Liver (tissue), 9 donors: ENCODE measurements around the gene PROCA1. TPM values are rescaled to one million over a fixed set of nuclear protein-coding genes. Genes with fewer than 3 reads are reported as not detected.

Source experiments
- DNase-seq: peaks from one replicate; pipeline ENCODE4 v3.0.0-alpha.2; 2017; ENCODE audit warnings: low spot score
- H3K27ac ChIP-seq, 2 donors: one replicate each; pipeline ENCODE4 v1.7.0; 2013; ENCODE audit warnings: inconsistent platforms in 2 of 2, low read length in 2 of 2, control low read depth in 1 of 2, low read depth in 1 of 2, mild to moderate bottlenecking in 1 of 2
- H3K27me3 ChIP-seq, 4 donors: one replicate each; pipeline versions ENCODE4 v1.6.1 to v1.7.0; 2013; ENCODE audit warnings: low read length in 3 of 4, inconsistent platforms in 1 of 4, mild to moderate bottlenecking in 1 of 4, moderate library complexity in 1 of 4; ENCODE audit not compliant: control insufficient read depth in 4 of 4, insufficient read depth in 4 of 4
- H3K36me3 ChIP-seq, 4 donors: one replicate each; pipeline versions ENCODE4 v1.6.1 to v1.7.0; 2013; ENCODE audit warnings: low read length in 3 of 4, mild to moderate bottlenecking in 3 of 4, low read depth in 1 of 4, moderate library complexity in 1 of 4; ENCODE audit not compliant: control insufficient read depth in 4 of 4, insufficient read depth in 3 of 4
- H3K4me1 ChIP-seq, 4 donors: one replicate each; pipeline versions ENCODE4 v1.6.1 to v1.7.0; 2013; ENCODE audit warnings: low read length in 3 of 4, mild to moderate bottlenecking in 3 of 4, moderate library complexity in 1 of 4; ENCODE audit not compliant: control insufficient read depth in 4 of 4, insufficient read depth in 4 of 4
- H3K4me3 ChIP-seq, 3 donors: one replicate each; pipeline versions ENCODE4 v1.6.1 to v1.7.0; 2013; ENCODE audit warnings: low read length in 3 of 3, control low read depth in 1 of 3, low read depth in 1 of 3, mild to moderate bottlenecking in 1 of 3
- H3K9ac ChIP-seq, 2 donors: one replicate each; pipeline ENCODE4 v1.7.0; 2013; ENCODE audit warnings: low read length in 2 of 2, mild to moderate bottlenecking in 2 of 2, moderate library complexity in 2 of 2, control low read depth in 1 of 2, low read depth in 1 of 2
- H3K9me3 ChIP-seq, 4 donors: one replicate each; pipeline versions ENCODE4 v1.6.1 to v1.7.0; 2013; ENCODE audit warnings: low read length in 3 of 4; ENCODE audit not compliant: control insufficient read depth in 4 of 4
- FOXA1 ChIP-seq: IDR thresholded peaks from 2 replicates; pipeline ENCODE4 v1.6.1; 2016; ENCODE audit warnings: antibody characterized with exemption
- FOXA2 ChIP-seq: IDR thresholded peaks from 2 replicates; pipeline ENCODE4 v1.6.1; 2016; ENCODE audit warnings: antibody characterized with exemption
- GABPA ChIP-seq, 2 donors: IDR thresholded peaks in 1 of 2; conservative IDR thresholded peaks in 1 of 2; 2 replicates each; pipeline ENCODE4 v1.6.1; 2016; ENCODE audit warnings: antibody characterized with exemption in 2 of 2, mild to moderate bottlenecking in 1 of 2, moderate library complexity in 1 of 2
- HNF4A ChIP-seq, 2 donors: conservative IDR thresholded peaks; 2 replicates each; pipeline ENCODE4 v1.6.1; 2016; ENCODE audit warnings: antibody characterized with exemption in 2 of 2, mild to moderate bottlenecking in 2 of 2
- HNF4G ChIP-seq: IDR thresholded peaks from 2 replicates; pipeline ENCODE4 v1.6.1; 2016; ENCODE audit warnings: antibody characterized with exemption
- JUND ChIP-seq, 2 donors: IDR thresholded peaks; 2 replicates each; pipeline ENCODE4 v1.6.1; 2016; ENCODE audit warnings: antibody characterized with exemption in 2 of 2
- RAD21 ChIP-seq, 2 donors: IDR thresholded peaks; 2 replicates each; pipeline ENCODE4 v1.6.1; 2016; ENCODE audit warnings: antibody characterized with exemption in 2 of 2, mild to moderate bottlenecking in 2 of 2
- RXRA ChIP-seq, 2 donors: IDR thresholded peaks; 2 replicates each; pipeline ENCODE4 v1.6.1; 2017 to 2018; ENCODE audit warnings: antibody characterized with exemption in 2 of 2, mild to moderate bottlenecking in 1 of 2
- SP1 ChIP-seq: IDR thresholded peaks from 2 replicates; pipeline ENCODE4 v1.6.1; 2018; ENCODE audit warnings: antibody characterized with exemption, mild to moderate bottlenecking
- TAF1 ChIP-seq: conservative IDR thresholded peaks from 2 replicates; pipeline ENCODE4 v1.6.1; 2016; ENCODE audit warnings: antibody characterized with exemption, mild to moderate bottlenecking
- YY1 ChIP-seq: IDR thresholded peaks from 2 replicates; pipeline ENCODE4 v1.6.1; 2016; ENCODE audit warnings: antibody characterized with exemption, mild to moderate bottlenecking
- WGBS: extraction: QIAGEN DNeasy Blood & Tissue Kit; methylation state at CpG from one replicate; pipeline ENCODE4 v1.1.7; 2013; 5-methylcytosine and 5-hydroxymethylcytosine counted together
- polyA plus RNA-seq, 2 donors: library from polyadenylated mRNA; stranded (reverse) in 1 of 2; unstranded in 1 of 2; fragments of 200-250 nt in 1 of 2; fragments of >200 nt in 1 of 2; fragmentation: Nextera tagmentation in 1 of 2; extraction: Ambion mirVana in 1 of 2; gene quantifications; one replicate each; pipeline versions ENCODE4 v1.2.1 to v1.2.3, GENCODE V29; 2013 to 2015
- total RNA-seq, 2 donors: library from RNA; depleted of rRNA; stranded (reverse); fragments of >200 nt; gene quantifications; one replicate each; pipeline ENCODE4 v1.2.3, GENCODE V29; 2014
- TF ChIP-seq, protein P1 (sequence below): IDR thresholded peaks from 2 replicates; pipeline ENCODE4 v1.6.1; 2016; ENCODE audit warnings: antibody characterized with exemption, mild to moderate bottlenecking
- TF ChIP-seq, protein P2 (sequence below): fragments of 150-350 bp; IDR thresholded peaks from 2 replicates; pipeline ENCODE4 v1.5.1; 2017; ENCODE audit warnings: improper control_type of control experiment, low read depth, low read length; ENCODE audit not compliant: missing input control
- TF ChIP-seq, protein P3 (sequence below): IDR thresholded peaks from 2 replicates; pipeline ENCODE4 v1.6.1; 2016; ENCODE audit warnings: antibody characterized with exemption
- donor health status: healthy.
- donor health status: healthy.
- donor health status: healthy.
- donor health status: healthy.
- donor health status: healthy.

PROCA1 gene
- total and polyA plus RNA-seq, 4 donors, result 0.16 to 0.65 (median 0.35) TPM

DNA sequence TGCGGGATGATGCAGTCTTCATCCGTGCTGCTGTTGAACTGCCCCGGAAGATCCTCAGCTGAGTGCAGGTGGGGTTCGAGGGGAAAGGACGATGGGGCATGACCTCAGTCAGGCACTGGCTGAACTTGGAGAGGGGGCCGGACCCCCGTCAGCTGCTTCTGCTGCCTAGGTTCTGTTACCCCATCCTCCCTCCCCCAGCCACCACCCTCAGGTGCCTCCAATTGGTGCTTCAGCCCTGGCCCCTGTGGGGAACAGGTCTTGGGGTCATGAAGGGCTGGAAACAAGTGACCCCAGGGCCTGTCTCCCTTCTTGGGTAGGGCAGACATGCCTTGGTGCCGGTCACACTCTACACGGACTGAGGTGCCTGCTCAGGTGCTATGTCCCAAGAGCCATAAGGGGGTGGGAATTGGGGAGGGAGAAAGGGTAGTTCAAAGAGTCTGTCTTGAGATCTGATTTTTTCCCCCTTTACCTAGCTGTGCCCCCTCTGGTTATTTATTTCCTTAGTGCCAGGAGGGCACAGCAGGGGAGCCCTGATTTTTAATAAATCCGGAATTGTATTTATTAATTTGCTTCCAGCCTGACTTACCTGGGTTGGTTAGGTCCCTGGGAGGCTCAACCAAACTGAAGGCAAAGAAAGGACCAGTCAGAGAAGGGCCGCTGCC, 38.0 kb upstream of the PROCA1 start:
- peaks cover 4 to 33% (median 22%) of the 10 kb centered on the region in 4 donors for H3K36me3 ChIP-seq
- no peak overlapping the region for H3K9ac ChIP-seq
- no peak overlapping the region for H3K27ac ChIP-seq
- TF ChIP-seq FOXA2 (no peak), TAF1 (no peak), JUND (IDR thresholded peaks at IDR 0.05) (no peak), FOXA1 (peak; percentile 26)
- TF ChIP-seq, protein P1, sequence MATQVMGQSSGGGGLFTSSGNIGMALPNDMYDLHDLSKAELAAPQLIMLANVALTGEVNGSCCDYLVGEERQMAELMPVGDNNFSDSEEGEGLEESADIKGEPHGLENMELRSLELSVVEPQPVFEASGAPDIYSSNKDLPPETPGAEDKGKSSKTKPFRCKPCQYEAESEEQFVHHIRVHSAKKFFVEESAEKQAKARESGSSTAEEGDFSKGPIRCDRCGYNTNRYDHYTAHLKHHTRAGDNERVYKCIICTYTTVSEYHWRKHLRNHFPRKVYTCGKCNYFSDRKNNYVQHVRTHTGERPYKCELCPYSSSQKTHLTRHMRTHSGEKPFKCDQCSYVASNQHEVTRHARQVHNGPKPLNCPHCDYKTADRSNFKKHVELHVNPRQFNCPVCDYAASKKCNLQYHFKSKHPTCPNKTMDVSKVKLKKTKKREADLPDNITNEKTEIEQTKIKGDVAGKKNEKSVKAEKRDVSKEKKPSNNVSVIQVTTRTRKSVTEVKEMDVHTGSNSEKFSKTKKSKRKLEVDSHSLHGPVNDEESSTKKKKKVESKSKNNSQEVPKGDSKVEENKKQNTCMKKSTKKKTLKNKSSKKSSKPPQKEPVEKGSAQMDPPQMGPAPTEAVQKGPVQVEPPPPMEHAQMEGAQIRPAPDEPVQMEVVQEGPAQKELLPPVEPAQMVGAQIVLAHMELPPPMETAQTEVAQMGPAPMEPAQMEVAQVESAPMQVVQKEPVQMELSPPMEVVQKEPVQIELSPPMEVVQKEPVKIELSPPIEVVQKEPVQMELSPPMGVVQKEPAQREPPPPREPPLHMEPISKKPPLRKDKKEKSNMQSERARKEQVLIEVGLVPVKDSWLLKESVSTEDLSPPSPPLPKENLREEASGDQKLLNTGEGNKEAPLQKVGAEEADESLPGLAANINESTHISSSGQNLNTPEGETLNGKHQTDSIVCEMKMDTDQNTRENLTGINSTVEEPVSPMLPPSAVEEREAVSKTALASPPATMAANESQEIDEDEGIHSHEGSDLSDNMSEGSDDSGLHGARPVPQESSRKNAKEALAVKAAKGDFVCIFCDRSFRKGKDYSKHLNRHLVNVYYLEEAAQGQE, result no peak
- TF ChIP-seq, protein P2, sequence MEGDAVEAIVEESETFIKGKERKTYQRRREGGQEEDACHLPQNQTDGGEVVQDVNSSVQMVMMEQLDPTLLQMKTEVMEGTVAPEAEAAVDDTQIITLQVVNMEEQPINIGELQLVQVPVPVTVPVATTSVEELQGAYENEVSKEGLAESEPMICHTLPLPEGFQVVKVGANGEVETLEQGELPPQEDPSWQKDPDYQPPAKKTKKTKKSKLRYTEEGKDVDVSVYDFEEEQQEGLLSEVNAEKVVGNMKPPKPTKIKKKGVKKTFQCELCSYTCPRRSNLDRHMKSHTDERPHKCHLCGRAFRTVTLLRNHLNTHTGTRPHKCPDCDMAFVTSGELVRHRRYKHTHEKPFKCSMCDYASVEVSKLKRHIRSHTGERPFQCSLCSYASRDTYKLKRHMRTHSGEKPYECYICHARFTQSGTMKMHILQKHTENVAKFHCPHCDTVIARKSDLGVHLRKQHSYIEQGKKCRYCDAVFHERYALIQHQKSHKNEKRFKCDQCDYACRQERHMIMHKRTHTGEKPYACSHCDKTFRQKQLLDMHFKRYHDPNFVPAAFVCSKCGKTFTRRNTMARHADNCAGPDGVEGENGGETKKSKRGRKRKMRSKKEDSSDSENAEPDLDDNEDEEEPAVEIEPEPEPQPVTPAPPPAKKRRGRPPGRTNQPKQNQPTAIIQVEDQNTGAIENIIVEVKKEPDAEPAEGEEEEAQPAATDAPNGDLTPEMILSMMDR, result no peak
- peaks cover 12 to 41% (median 28%) of the 10 kb centered on the region in 4 donors for H3K4me1 ChIP-seq
- no peak for DNase-seq
- WGBS, result 53% methylated on average over 11 of the region's 11 CpGs
- H3K9me3 ChIP-seq, result no peaks in the 10 kb centered on the region
- no peak overlapping the region for H3K4me3 ChIP-seq
- no peaks in the 10 kb centered on the region for H3K27me3 ChIP-seq

DNA sequence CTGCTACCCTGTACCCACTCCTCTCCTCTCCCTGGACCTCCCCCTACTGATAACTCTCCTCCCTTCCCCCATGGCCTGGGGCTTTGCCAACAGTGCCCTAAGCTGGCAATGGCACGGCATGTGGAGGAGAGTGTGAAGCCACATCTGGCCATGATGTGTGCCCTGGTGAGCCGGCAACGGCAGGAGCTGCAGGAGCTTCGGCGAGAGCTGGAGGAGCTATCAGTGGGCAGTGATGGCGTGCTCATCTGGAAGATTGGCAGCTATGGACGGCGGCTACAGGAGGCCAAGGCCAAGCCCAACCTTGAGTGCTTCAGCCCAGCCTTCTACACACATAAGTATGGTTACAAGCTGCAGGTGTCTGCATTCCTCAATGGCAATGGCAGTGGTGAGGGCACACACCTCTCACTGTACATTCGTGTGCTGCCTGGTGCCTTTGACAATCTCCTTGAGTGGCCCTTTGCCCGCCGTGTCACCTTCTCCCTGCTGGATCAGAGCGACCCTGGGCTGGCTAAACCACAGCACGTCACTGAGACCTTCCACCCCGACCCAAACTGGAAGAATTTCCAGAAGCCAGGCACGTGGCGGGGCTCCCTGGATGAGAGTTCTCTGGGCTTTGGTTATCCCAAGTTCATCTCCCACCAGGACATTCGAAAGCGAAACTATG, 37.3 kb upstream of the PROCA1 start:
- no peak overlapping the region for H3K27ac ChIP-seq
- TF ChIP-seq FOXA2 (no peak), GABPA (IDR thresholded peaks at IDR 0.05 in 1 of 2, conservative IDR thresholded peaks at IDR 0.05 in 1 of 2) (no peak), TAF1 (no peak), RAD21 (IDR thresholded peaks at IDR 0.05) (no peak), HNF4A (conservative IDR thresholded peaks at IDR 0.05) (no peak), HNF4G (no peak), SP1 (no peak), RXRA (IDR thresholded peaks at IDR 0.05) (no peak), YY1 (no peak)
- TF ChIP-seq, protein P2, result no peak
- TF ChIP-seq, protein P3, sequence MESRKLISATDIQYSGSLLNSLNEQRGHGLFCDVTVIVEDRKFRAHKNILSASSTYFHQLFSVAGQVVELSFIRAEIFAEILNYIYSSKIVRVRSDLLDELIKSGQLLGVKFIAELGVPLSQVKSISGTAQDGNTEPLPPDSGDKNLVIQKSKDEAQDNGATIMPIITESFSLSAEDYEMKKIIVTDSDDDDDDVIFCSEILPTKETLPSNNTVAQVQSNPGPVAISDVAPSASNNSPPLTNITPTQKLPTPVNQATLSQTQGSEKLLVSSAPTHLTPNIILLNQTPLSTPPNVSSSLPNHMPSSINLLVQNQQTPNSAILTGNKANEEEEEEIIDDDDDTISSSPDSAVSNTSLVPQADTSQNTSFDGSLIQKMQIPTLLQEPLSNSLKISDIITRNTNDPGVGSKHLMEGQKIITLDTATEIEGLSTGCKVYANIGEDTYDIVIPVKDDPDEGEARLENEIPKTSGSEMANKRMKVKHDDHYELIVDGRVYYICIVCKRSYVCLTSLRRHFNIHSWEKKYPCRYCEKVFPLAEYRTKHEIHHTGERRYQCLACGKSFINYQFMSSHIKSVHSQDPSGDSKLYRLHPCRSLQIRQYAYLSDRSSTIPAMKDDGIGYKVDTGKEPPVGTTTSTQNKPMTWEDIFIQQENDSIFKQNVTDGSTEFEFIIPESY, result no peak
- no peak overlapping the region for H3K9ac ChIP-seq
- peaks cover 4 to 33% (median 22%) of the 10 kb centered on the region in 4 donors for H3K36me3 ChIP-seq
- peaks cover 12 to 41% (median 28%) of the 10 kb centered on the region in 4 donors for H3K4me1 ChIP-seq
- H3K9me3 ChIP-seq, result no peaks in the 10 kb centered on the region
- no peak overlapping the region for H3K4me3 ChIP-seq
- no peaks in the 10 kb centered on the region for H3K27me3 ChIP-seq
- WGBS, result 69% methylated on average over 18 of the region's 18 CpGs
- no peak for DNase-seq
